Neuronal stem cell (in vitro differentiated cells): Measurements from ENCODE around the gene SEC24D.

ENCODE experiments used
- DNase-seq: peaks from one replicate; pipeline ENCODE4 v3.0.0-alpha.2; 2013; ENCODE audit warnings: low spot score
- H2AFZ ChIP-seq: one replicate; pipeline ENCODE4 v1.6.1; 2013; ENCODE audit warnings: mild to moderate bottlenecking, low read length, inconsistent platforms
- H2AK5ac ChIP-seq: 2 replicates; pipeline ENCODE4 v1.6.1; 2013; ENCODE audit warnings: low read depth, mild to moderate bottlenecking, inconsistent platforms, low read length, moderate library complexity, mixed read lengths
- H2BK120ac ChIP-seq: 2 replicates; pipeline ENCODE4 v1.6.1; 2013; ENCODE audit warnings: low read depth, mild to moderate bottlenecking, inconsistent platforms, low read length, moderate library complexity, mixed read lengths
- H2BK12ac ChIP-seq: one replicate; pipeline ENCODE4 v1.6.1; 2013; ENCODE audit warnings: low read length, inconsistent platforms
- H2BK15ac ChIP-seq: 2 replicates; pipeline ENCODE4 v1.6.1; 2013; ENCODE audit warnings: mild to moderate bottlenecking, low read length, inconsistent platforms, mixed read lengths
- H2BK5ac ChIP-seq: one replicate; pipeline ENCODE4 v1.6.1; 2013; ENCODE audit warnings: inconsistent platforms, mild to moderate bottlenecking, low read length, moderate library complexity
- H3K14ac ChIP-seq: one replicate; pipeline ENCODE4 v1.6.1; 2013; ENCODE audit warnings: low read length, inconsistent platforms
- H3K18ac ChIP-seq: 2 replicates; pipeline ENCODE4 v1.6.1; 2013; ENCODE audit warnings: low read length, inconsistent platforms
- H3K23ac ChIP-seq: 2 replicates; pipeline ENCODE4 v1.6.1; 2013; ENCODE audit warnings: low read depth, mild to moderate bottlenecking, mixed read lengths, low read length, inconsistent platforms; ENCODE audit not compliant: poor library complexity
- H3K27ac ChIP-seq: replicated peaks from 3 replicates; pipeline ENCODE4 v1.5.1; 2013; ENCODE audit warnings: low read length, inconsistent platforms
- H3K27me3 ChIP-seq, 3 experiments: 2 replicates each; pipeline ENCODE4 v1.6.1; 2013; ENCODE audit warnings: low read length in 3 of 3, mild to moderate bottlenecking in 2 of 3, inconsistent platforms in 1 of 3, low read depth in 1 of 3, mixed read lengths in 1 of 3, moderate library complexity in 1 of 3; ENCODE audit not compliant: control insufficient read depth in 3 of 3, insufficient read depth in 3 of 3
- H3K36me3 ChIP-seq, 2 donors: replicated peaks in 1 of 2; 2 replicates each; pipeline ENCODE4 v1.6.1; 2013; ENCODE audit warnings: low read length in 2 of 2; ENCODE audit not compliant: control insufficient read depth in 2 of 2, insufficient read depth in 2 of 2
- H3K4ac ChIP-seq: 2 replicates; pipeline ENCODE4 v1.6.1; 2013; ENCODE audit warnings: inconsistent platforms, mild to moderate bottlenecking, low read length, moderate library complexity
- H3K4me1 ChIP-seq, 2 donors: 1 replicate in 1 of 2; 2 replicates in 1 of 2; pipeline ENCODE4 v1.6.1; 2013; ENCODE audit warnings: low read length in 2 of 2, low read depth in 1 of 2; ENCODE audit not compliant: control insufficient read depth in 2 of 2, insufficient read depth in 1 of 2
- H3K4me2 ChIP-seq: one replicate; pipeline ENCODE4 v1.6.1; 2013; ENCODE audit warnings: mild to moderate bottlenecking, low read length, inconsistent platforms; ENCODE audit not compliant: insufficient read depth, poor library complexity, severe bottlenecking
- H3K4me3 ChIP-seq, 2 donors: 2 replicates each; pipeline ENCODE4 v1.5.1; 2013; ENCODE audit warnings: low read length in 2 of 2, mild to moderate bottlenecking in 2 of 2, inconsistent platforms in 1 of 2, moderate library complexity in 1 of 2
- H3K79me1 ChIP-seq: one replicate; pipeline ENCODE4 v1.6.1; 2013; ENCODE audit warnings: low read depth, mild to moderate bottlenecking, inconsistent platforms, low read length, moderate library complexity
- H3K9ac ChIP-seq: one replicate; pipeline ENCODE4 v1.6.1; 2013; ENCODE audit warnings: mild to moderate bottlenecking, low read depth, low read length, inconsistent platforms; ENCODE audit not compliant: poor library complexity
- H3K9me3 ChIP-seq, 2 donors: replicated peaks in 1 of 2; 2 replicates each; pipeline versions ENCODE3 to v1.6.1; 2013; ENCODE audit warnings: low read length in 2 of 2, mild to moderate bottlenecking in 2 of 2, inconsistent platforms in 1 of 2, low read depth in 1 of 2, mixed read lengths in 1 of 2, moderate library complexity in 1 of 2; ENCODE audit not compliant: control insufficient read depth in 2 of 2, insufficient read depth in 1 of 2
- H4K8ac ChIP-seq: one replicate; pipeline ENCODE4 v1.6.1; 2013; ENCODE audit warnings: low read depth, mild to moderate bottlenecking, inconsistent platforms, low read length, moderate library complexity
- H4K91ac ChIP-seq: one replicate; pipeline ENCODE4 v1.6.1; 2013; ENCODE audit warnings: low read length, low read depth, mild to moderate bottlenecking, inconsistent platforms; ENCODE audit not compliant: poor library complexity
- WGBS, 2 donors: extraction: QIAGEN DNeasy Blood & Tissue Kit; methylation state at CpG; one replicate each; pipeline ENCODE4 v1.1.7; 2013; ENCODE audit warnings: missing lambda C conversion rate in 2 of 2, mixed read lengths in 1 of 2; ENCODE audit not compliant: insufficient read length in 2 of 2, insufficient replicate concordance in 1 of 2; ENCODE audit errors: extremely low coverage in 2 of 2; 5-methylcytosine and 5-hydroxymethylcytosine counted together

Gene SEC24D

DNA sequence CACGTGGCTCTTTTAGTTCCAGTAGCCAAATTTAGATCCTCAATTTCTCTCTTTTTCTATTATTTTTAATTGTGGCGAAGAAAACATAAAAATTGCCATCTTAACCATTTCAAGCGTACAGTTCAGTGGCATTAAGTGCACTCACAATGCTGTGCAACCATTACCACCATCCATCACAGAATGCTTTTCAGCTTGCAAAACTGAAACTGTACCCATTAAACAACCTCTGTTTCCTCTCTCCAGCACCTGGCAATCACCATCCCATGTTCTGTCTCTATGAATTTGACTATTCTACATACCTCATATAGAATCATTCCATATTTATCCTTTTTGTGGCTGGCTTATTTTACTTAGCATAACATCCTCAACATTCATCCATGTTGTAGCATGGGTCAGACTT is 75.8 kb downstream of the SEC24D start:
- no peak overlapping the region for H3K4ac ChIP-seq
- no peak overlapping the region for H3K23ac ChIP-seq
- H3K9me3 ChIP-seq = no peaks in the 10 kb centered on the region
- no peak overlapping the region for H3K14ac ChIP-seq
- H3K18ac ChIP-seq = no peak overlapping the region
- H2BK12ac ChIP-seq = no peak overlapping the region
- H4K8ac ChIP-seq = no peak overlapping the region
- no peak overlapping the region for H2AFZ ChIP-seq
- no peak overlapping the region for H3K9ac ChIP-seq
- H3K79me1 ChIP-seq = no peaks in the 10 kb centered on the region
- H4K91ac ChIP-seq = no peak overlapping the region
- no CpG with 5 or more reads among the region's 3 CpGs for WGBS, 2 donors
- no peak overlapping the region for H2AK5ac ChIP-seq
- H3K27ac ChIP-seq = no peak overlapping the region
- no peak overlapping the region for H3K4me2 ChIP-seq
- H2BK15ac ChIP-seq = no peak overlapping the region
- no peak for DNase-seq
- H3K4me3 ChIP-seq = no peak overlapping the region
- no peak overlapping the region for H2BK5ac ChIP-seq
- H3K27me3 ChIP-seq = no peaks in the 10 kb centered on the region
- H3K4me1 ChIP-seq = no peaks in the 10 kb centered on the region
- H2BK120ac ChIP-seq = no peak overlapping the region
- H3K36me3 ChIP-seq = peaks cover 2 to 8% of the 10 kb centered on the region in 2 donors

DNA sequence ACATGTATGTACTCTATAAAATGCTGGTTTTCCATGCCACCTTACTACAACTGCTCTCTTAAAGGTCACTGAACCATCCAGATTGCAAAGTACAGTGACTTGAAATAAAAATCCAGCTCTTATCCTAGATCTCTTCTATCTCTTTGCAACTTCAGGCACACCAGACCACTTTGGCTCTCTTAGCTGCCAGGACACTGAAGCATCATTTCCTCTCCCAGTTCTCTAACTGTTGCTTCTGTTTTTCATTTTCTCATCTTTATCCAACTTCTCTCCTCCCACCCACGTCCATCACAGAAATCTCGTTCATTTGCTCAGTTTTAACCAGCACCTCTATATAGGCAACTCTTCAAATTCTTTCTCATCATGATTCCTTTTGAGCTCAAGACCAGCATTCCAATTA is 76.4 kb downstream of the SEC24D start:
- H3K4ac ChIP-seq = no peak overlapping the region
- no peak overlapping the region for H3K18ac ChIP-seq
- 100% methylated on average over 2 of the region's 2 CpGs; no CpG with 5 or more reads in 1 of the 2 donors for WGBS, 2 donors
- no peak for DNase-seq
- no peak overlapping the region for H2BK5ac ChIP-seq
- no peak overlapping the region for H2BK120ac ChIP-seq
- H3K27me3 ChIP-seq = no peaks in the 10 kb centered on the region
- no peak overlapping the region for H3K9ac ChIP-seq
- no peak overlapping the region for H3K14ac ChIP-seq
- no peak overlapping the region for H3K4me2 ChIP-seq
- H3K9me3 ChIP-seq = no peaks in the 10 kb centered on the region
- H3K4me1 ChIP-seq = no peaks in the 10 kb centered on the region
- H3K79me1 ChIP-seq = no peaks in the 10 kb centered on the region
- no peak overlapping the region for H2BK12ac ChIP-seq
- H3K27ac ChIP-seq = no peak overlapping the region
- H4K91ac ChIP-seq = no peak overlapping the region
- H2AFZ ChIP-seq = no peak overlapping the region
- H4K8ac ChIP-seq = no peak overlapping the region
- no peak overlapping the region for H3K23ac ChIP-seq
- no peak overlapping the region for H3K4me3 ChIP-seq
- H2AK5ac ChIP-seq = no peak overlapping the region
- peaks cover 2 to 7% of the 10 kb centered on the region in 2 donors for H3K36me3 ChIP-seq
- H2BK15ac ChIP-seq = no peak overlapping the region

- Histone ChIP-seq H2AK5ac (no peak overlapping the region), H3K27ac (no peak overlapping the region), H3K36me3 (no peaks in the 10 kb centered on the region)
These were observed 77.6 kb downstream of the SEC24D start for GRCh38 chr4:118758293-118758692.

DNA sequence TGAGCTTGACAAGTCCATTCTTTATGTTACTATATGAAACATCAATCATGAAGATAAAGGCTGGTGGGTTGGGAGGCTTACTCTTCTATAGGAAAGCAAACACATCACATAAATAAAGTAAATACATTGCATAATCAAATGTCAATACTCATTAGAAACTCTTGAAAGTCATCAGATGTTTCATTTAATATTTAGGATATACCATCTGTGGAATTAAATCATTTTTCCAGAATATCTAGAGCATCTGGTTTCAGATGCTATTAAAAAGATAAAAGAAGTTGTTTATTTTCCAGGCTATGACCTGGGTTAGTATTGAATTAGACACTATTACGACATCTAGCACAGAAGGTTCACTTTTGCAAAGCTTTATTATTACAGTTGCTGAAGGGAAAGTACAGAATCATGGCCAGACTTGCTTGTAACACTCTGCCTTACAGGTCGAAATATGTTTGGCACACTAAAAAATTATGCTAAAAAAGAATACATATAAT is 78.1 kb downstream of the SEC24D start:
- no peak overlapping the region for H2BK5ac ChIP-seq
- no peak overlapping the region for H2BK120ac ChIP-seq
- no peak overlapping the region for H3K4me3 ChIP-seq
- no peak for DNase-seq
- H3K9me3 ChIP-seq = no peaks in the 10 kb centered on the region
- H3K27ac ChIP-seq = no peak overlapping the region
- H2AFZ ChIP-seq = no peak overlapping the region
- H3K4me2 ChIP-seq = no peak overlapping the region
- H3K23ac ChIP-seq = no peak overlapping the region
- H2BK15ac ChIP-seq = no peak overlapping the region
- H3K18ac ChIP-seq = no peak overlapping the region
- H3K4me1 ChIP-seq = no peaks in the 10 kb centered on the region
- no peaks in the 10 kb centered on the region for H3K36me3 ChIP-seq
- H4K91ac ChIP-seq = no peak overlapping the region
- no peak overlapping the region for H3K14ac ChIP-seq
- no peaks in the 10 kb centered on the region for H3K27me3 ChIP-seq
- H2BK12ac ChIP-seq = no peak overlapping the region
- whole genome bisulfite sequencing, 2 donors = no CpG with 5 or more reads among the region's 2 CpGs
- H4K8ac ChIP-seq = no peak overlapping the region
- H2AK5ac ChIP-seq = no peak overlapping the region
- H3K4ac ChIP-seq = no peak overlapping the region
- no peaks in the 10 kb centered on the region for H3K79me1 ChIP-seq
- H3K9ac ChIP-seq = no peak overlapping the region

More at GRCh38 chr4:118758293-118758692, 77.6 kb downstream of the SEC24D start:
- no peak overlapping the region for H2BK15ac ChIP-seq
- no peak overlapping the region for H2AFZ ChIP-seq
- H3K18ac ChIP-seq = no peak overlapping the region
- H3K9ac ChIP-seq = no peak overlapping the region
- H3K4me3 ChIP-seq = no peak overlapping the region
- H3K4me2 ChIP-seq = no peak overlapping the region
- no peak for DNase-seq
- no peak overlapping the region for H2BK12ac ChIP-seq
- no peaks in the 10 kb centered on the region for H3K79me1 ChIP-seq
- H3K14ac ChIP-seq = no peak overlapping the region
- no peaks in the 10 kb centered on the region for H3K4me1 ChIP-seq
- no CpG with 5 or more reads among the region's 5 CpGs for WGBS, 2 donors
- no peak overlapping the region for H3K4ac ChIP-seq
- no peaks in the 10 kb centered on the region for H3K27me3 ChIP-seq
- H4K91ac ChIP-seq = no peak overlapping the region
- H2BK120ac ChIP-seq = no peak overlapping the region
- no peak overlapping the region for H2BK5ac ChIP-seq
- no peak overlapping the region for H4K8ac ChIP-seq
- H3K23ac ChIP-seq = no peak overlapping the region
- H3K9me3 ChIP-seq = no peaks in the 10 kb centered on the region
